HG03520 (cell line): Measurements from ENCODE around the gene HDAC7.

Source experiments
- ATAC-seq: cut with Tn5 transposase; IDR thresholded peaks from one replicate; pipeline ENCODE4 v1.9.1; 2021; ENCODE audit warnings: mild to moderate bottlenecking, moderate library complexity; ENCODE audit not compliant: unreplicated experiment

The HDAC7 gene

DNA sequence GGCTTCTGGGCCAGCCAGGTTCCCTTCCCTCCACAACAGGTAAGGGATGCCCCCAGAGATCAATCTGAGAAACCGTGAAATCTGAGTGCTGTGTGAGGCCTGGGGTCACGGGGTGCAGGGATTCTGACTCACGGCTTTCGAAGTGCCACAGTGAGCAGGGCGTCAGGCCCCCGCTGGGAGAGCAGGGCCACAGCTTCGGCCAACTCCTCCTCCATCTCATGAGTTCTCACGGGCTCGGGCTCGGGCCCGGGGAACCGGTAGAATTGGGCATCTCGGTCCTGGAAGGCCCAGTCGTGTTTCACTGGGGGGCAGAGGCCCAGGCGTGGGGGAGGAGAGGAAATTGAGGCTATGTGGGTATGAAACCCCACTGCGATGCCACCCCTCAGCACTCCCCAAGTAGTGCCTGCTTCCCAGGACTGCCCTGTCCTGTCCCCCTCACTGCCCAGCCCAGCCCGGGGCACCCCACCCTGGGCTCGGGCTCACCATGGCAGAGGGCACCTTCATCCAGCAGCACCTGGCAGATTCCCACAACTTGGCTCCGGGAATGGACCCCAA lies 68.7 kb downstream of the HDAC7 start:
- no peak for ATAC-seq

DNA sequence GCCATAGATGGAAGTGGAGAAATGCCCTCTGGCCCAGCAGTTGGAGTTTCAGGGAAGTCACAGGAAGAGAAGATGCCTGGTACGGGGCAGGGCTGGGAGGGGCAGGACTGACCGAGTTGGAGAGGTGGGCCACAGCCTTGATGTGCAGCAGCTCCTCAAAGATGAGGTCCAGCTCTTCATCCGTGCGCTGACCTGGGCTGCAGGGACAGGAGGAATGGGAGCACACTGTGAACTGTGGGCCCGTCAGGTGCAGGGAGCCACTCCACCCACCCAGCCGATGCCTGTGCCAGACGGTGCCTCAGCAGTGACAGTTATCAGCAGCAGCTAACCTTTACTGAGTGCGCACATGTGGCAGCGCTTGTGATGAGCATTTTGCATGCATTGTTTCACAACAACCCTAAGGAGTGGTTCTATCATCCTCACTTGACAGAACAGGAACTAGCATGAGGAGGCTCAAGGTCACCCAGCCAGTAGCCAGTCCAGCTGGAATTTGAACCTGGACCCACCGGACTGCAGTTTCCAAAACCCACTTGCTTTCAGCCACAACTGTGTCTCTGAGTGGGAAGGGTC lies 69.4 kb downstream of the HDAC7 start:
- no peak for ATAC-seq

DNA sequence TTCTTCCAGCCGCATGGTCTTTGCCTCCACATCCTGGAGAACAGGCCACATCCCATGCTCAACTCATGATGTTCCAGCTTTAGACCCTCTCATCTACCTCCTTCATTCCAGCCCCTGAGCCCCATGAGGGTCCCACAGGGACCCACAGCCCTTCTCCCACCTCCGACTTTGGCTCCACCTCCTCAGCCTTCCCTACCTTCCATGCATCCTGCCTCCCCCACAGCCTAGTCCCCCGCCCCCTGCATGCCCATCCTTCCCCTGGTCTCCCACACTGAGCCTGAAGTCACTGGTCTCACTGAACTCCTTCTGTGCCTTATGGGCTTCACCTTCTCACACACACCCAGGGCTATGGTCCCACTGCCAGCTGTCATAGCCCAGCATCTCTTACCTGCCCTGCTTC lies 70.8 kb downstream of the HDAC7 start:
- ATAC-seq, result no peak

DNA sequence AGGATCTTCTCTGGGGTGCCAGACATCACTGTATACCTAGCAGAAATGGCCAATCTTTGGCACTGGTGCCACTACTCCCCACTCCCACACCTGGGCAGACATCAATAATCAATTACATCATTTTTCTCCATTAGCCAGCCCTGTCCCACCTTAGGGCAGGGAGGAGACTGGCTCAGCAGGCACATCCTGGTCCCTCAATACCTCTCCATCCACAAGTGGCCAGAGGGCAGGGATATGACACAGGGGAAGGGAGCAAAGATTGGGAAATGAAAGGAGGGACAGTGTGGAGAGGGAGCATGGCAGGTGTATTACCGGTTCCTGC lies 71.2 kb downstream of the HDAC7 start:
- no peak for ATAC-seq

DNA sequence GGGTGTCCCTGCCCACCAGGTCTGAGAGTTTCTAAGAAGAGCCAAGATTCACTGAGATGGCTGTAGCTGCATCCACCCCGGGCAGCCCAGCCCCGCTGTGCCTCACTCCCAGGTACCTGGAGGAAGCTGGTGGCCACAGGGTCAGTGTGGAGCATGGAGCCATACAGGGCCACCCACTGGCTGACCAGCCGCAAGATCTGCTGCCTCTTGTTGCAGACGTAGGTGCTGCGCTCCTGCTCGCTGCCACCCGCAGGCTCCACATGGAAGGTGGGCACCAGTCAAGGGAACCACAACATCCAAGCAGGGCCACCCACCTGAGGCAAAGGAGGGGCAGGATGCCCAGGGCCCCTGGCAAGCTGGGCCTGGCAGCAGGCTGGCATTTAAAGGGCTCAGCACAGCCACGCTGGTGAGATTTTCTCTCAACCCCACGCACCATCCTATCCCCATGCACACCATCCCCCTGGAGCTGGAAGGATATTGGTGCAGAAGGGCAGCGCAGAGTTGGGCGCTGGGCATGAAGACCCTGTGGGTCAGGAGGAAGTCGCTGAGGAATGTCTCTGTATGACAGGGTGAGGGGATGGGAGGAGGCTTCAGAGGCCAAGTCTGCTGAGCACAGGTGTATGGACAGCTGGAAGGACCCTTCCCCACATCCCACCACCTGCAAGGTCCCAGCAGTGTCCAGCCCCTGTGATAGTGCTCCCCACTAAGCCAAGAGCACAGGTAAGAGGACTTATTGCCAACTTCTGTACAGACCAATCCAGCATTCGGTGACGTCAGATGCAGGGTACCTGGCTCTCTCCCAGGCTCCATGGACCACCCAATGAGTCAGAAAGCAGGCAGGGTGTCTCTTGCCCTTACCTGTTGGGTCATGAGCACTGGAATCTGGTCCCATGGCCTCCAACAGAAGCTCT lies 71.9 kb downstream of the HDAC7 start:
- no peak for ATAC-seq

DNA sequence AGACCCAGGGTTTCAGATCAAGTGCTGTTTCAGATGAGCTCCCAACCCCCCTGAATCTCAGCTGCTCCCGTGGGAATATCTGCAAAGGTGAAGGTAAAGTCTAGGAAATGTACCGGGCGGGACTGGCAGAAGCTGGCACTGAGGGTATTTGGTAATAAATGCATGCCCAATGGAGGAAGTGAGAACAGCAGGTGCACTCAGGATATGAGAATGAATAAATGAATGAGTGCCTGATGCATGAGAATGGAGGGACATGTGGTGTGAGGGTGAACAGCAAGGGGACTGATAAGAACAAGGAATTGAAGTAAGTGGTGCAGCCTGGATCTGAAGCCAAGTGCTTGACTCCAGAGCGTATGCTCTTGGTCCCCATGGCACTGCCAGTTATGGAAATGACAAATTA lies 72.6 kb downstream of the HDAC7 start:
- no peak for ATAC-seq

DNA sequence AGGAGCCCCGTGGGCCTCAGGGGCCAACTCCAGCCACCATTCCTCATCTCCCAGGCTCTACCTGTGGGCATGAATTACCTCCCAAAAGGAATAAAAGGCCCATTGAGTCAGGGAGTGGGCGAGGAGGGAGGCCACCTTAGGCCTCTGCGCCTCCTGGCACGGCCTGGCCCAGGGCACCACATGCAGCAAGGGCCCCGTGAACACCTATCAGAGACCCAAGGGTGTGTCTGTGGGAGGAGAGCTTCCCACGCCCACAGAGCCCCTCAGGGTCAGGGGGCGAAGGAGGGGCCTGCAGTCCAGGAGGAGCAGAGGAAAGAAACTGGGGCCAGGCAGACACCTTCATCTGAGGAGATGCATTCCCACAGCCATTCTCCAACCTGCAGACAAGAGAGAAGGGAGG lies 73.2 kb downstream of the HDAC7 start:
- ATAC-seq, result no peak

DNA sequence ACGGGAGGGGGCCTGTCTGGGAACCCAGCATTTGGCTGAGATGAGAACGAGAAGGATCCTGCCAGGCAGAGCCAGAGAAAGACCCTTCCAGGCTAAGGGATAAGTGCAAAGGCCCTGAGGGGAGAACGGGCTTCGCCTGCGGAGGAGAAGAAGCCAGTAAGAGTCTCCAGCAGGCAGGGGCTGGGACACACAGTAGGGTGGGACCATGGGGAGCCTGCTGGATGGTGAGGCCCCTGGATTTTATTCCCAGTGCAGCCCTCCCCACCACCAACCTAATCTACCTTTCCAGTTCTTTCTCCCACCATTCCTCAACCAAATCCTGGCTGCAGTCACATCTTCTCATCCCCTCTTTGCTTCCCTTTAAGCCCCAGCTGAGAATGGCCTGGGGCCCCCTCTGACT lies 73.6 kb downstream of the HDAC7 start:
- no peak for ATAC-seq

DNA sequence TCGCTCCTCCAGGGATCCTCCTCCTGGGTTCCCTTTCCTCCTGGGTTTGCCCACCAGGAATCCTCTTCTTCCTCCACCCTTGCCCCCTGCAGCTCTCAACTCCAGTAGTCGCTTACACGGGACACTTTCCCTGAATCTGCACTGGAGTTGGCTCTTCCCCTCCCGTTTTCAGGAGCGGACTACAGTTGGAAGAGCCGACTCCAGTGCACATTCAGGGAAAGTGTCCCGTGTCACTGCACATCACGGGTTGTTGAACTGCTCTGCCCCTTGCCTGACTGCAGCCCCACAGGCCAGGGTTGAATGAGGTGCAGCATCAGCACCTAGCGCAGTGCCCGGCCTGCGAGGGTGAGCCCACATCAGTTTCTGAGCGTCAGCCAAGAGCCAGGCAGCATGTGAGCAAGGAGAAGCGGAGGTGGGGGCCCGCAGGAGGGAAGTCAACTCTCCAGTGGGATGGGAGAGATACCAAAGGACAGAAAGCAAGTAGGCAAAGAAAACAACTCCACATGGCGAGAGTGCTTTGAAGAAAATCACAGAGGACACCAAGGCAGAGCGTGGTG lies 74.1 kb downstream of the HDAC7 start:
- ATAC-seq, result no peak

DNA sequence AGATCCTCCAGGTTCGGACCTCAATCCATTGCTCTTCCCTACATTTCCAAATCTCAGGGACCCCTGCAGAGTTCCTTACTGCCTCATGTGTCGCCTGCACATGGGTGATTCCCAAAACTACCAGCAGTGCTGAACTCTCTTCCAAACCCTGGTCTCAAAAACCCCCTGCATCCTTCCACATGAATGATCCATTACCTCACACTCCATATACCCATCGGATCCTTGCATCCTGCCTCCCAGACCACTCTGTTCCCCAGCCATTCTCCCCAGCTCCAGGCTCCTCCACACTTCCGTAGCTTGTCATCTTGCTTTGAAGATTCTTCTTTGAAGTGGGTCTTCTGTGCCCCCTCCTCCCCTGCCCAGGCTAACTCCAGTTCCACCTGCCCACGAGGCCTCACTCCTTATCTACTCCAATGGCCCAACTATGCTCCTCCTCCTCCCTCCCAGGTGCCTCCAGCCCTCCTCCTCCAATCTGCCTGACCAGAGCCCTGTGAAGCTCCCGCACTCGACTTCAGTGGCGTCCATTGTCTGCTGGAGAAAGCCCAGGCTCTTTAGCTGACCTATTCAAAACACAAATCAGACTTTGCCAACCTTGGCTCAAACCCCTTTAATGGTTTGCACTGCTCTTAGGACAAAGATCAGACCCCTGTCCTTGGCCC lies 74.8 kb downstream of the HDAC7 start:
- ATAC-seq, result no peak

DNA sequence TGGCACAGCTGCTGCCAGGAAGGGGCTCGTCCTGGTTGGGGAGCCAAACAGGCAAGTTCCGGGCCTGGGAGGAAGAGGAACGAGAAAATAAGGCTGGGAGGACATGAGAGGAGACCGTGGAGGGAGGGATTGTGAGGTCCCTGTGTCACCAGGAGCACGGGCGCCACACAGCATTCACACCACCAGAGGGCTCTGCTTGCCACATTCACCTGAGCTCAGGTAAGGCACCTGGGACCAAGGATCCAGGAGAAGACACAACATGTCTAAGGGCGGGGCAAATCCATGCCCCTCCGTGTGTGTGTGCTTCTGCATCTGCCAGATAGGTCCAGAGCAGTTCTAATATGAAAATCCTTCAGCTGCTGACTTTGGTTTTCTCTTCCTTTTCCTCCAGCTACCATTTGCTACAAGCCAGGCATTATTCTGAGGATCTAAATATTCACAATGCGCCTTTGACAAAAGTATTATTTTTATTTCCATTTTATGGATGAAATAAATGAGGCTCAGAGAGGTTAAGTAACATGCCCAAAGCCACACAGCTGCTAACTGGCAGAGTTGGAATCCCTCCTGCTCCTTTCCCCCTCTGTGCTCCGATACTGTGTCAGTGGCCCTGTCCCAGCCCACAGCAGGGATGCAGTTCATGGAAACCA lies 75.6 kb downstream of the HDAC7 start:
- ATAC-seq, result no peak

DNA sequence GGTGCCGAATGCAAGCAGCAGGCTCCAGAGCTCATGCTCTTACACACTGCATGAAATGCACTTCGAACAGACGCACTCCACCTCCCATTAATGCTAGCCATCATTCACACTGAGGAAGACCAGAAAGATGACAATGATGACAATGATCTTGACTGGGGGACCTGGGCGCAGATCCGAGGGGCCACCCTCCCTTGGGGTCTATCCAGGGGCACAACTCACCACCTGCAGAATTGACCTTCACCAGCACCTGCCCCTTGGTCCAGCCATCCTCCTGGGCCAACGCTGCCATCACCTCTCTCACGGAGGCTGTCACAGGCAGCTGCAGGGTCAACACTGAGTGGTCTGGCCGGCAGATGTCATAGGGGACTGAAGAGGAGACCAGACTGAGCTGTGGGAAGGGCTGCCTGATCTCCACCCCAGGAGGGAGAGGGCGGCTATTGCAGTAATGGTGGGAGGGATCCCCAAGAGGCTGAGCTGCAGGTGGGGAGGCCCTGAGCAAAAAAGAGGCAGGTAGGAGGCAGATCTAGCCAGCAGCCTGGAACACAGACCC lies 76.3 kb downstream of the HDAC7 start:
- no peak for ATAC-seq

DNA sequence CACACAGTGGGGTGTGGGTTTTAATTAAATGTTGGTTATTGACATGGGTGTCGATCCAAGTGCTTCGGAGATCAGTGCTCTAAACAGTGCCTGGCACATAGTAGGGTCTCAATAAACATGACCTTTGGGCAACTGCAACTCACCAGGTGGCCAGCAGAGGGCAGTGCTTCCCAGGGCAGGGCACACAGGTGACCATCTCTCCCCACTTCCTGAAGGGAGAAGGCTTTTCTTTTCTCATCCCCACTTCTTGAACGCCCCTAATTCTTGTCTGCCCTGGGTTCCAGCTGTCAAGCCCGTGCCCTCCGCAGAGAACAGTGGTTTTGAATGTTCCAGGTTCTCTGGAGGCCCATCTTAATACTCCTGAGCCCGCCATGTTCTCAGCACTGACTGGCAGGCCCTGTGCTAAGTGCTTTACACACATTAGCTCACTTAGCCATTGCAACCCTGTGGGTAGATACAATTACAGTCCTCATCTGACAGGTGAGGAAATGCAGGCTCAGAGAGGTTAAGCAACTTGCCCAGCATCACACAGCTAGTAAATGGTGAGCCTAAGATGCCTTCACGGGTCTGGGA lies 77.4 kb downstream of the HDAC7 start:
- no peak for ATAC-seq

DNA sequence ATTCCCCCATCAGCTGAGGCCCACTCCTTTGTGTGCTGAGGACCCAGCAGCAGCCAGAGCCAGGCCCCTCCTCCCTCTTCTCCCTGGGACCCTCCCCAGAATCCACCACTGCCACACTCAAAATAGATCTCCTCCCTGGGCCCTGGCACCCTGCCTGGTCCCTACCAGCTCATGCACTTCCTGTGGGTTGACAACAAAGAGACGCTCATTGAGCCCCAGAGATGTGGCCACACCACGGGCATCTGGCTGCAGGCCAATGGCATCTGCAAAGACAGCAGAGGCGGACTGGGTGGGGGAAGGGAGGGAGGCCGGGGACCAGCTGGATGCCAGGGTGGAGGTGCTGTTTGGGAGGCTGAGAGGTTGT lies 78.4 kb downstream of the HDAC7 start:
- no peak for ATAC-seq

DNA sequence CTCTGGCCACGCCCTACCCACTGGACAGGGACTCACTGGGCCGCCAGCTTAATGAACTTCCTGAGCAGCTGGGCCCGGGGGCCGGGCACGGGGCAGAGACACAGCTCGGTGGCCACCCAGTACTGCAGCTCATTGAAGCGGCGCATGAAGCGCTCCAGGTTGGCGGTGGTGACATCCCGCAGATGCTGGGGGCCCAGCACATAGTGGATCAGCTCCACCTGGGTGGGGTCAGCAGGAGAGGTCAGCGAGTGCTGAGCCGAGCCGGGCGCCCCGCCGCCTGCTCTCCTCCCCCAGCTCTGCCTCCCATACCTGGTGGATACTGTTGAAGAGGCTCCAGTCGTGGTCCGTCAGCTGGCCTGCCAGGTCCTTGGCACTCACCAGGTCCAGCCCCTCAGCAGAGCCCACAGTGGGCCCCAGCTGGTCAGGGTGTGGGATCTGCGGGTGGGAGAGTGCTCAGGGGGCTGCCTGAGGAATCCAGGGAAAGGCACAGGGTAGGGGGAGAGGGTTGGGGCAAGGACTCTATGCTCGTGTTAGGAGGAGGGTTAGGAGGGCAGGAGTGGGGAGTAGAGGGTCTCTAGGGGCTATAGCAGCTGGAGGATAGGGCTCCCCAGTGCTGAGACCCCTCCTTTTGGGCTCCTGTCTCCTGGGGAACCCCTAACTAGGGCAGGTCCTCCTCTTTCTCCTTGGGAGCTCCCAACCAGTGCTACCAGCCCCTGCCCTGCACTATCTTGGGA lies 78.9 kb downstream of the HDAC7 start:
- ATAC-seq, result no peak

DNA sequence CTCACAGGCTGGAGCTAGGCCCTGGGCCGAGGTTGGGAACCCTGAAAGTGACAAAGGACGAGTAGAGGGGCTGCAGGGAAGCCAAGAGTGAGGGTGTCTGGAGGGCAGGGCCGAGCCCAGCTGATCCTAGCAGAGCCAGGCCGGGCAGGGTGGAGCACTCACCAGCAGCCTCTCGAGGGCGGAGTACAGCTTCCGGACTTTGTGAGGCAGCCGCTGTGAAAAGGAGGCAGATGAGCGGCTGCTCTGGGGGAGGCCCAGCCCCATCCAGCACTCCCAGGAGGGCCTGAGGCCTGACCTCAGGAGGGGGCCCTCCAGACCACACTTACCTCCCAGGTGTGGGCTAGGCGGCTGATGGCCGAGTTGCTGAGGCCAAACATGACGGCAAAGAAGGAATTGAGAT lies 79.7 kb downstream of the HDAC7 start:
- no peak for ATAC-seq

DNA sequence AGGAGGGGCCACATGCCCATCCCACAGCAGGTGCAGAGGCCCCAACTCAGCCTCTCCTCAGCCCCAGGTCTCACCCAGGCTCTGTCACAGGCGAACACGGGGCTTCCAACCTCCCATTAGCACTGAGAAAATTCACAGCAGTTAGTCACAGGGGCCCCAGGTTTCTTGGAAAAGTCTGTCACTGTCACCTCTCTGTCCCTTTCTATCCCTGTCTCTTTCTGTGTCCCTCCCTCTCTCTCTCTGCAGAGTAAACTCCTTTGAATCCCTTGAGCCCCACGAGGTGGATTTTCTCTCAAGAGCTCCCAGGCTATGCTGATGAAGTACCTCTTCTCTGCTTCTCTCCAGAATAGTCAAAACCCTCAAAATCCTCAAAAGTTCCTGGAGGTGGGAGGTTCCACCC lies 80.4 kb downstream of the HDAC7 start:
- ATAC-seq, result no peak

DNA sequence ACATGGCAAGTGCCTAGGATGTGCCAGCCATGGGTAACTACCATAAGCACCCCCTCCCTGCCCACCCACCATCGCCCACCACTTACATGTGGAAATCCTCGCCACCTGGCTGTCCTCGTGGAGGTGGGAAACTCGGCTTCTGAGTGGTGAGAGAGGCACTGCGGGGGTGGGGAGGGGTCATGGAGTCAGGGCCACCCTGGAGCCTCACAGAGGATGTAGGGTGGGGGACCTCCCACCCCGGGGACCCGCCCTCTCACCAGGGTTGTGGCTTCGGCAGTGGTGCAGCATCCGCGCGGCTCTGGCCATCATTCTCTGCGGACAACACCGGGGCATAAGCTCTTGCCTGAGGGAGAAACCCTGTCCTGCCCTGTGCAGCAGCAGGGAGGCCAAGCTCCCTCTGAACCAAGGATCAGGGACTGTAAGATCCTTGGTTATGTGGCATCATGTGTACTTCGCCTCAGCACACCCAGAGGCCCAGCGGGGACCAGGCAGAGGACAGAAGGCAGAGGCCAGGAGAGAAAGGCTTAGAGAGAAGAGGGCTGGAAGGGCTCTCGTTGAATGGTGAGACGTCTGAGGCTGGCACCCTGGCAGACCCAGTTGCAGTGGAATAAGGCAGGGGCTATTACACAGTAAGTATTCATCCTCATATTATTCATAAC lies 81.6 kb downstream of the HDAC7 start:
- ATAC-seq, result no peak

DNA sequence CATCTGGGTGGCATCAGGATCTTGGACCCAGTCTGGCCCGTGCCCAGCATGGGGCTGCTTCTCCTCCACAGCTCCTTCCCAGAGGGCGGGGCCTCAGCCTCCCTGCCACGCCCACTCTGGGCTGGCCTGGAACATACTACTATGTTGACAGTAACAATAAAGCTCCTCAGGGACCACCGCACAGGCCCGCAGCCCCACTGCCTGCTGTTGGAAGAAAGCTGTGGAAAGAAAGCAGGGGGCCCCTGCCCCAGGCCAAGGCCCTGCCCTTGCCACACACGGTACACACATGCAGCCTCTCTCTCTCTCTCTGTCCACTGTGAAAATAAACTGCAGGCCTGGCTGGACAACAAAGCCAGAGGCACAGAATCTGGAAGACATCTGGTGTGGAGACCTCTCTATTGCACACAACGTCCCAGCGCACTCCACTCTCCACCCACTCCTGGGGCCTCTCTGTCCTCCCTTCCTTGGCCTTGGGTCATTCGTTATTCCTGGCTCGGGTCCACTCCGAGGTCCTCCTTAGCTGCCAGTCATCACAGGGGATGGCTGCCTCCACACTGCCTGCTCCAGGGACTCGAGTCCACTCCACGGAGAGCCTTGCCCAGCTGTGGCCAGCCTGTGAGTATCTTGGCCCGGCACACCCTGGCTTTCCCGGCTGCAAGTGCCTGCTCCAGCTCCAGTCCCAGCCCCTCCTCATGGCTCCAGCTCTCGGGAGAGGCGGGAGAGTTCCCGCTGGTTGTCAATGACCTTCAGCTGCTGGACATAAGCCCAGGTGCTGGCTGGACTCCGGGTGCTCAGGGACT lies 82.6 kb downstream of the HDAC7 start:
- no peak for ATAC-seq
